Measurements from ENCODE around the gene DOCK9.

DOCK9 gene

DNA sequence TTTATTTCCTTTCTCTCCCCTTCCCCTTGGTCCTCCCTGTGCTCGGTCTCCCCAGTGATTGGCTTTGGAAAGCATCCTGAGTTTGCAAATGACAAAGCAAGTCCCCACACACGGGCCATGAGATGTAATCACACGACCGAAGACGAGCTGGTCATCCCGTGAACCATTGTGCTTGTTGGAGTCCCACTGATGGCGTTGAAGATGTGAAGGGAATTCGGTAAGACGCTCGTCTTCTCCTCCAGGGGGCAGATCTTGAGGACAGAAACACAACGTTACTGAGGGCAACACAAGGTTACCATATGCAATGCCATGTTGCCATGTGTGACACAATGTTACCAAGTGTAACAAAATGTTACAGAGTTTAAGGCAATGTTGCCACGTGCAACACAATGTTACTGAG, 183.4 kb downstream of the DOCK9 start:
- Histone ChIP-seq H3K27ac (no peak overlapping the region), H3K4me3 (no peak overlapping the region)

DNA sequence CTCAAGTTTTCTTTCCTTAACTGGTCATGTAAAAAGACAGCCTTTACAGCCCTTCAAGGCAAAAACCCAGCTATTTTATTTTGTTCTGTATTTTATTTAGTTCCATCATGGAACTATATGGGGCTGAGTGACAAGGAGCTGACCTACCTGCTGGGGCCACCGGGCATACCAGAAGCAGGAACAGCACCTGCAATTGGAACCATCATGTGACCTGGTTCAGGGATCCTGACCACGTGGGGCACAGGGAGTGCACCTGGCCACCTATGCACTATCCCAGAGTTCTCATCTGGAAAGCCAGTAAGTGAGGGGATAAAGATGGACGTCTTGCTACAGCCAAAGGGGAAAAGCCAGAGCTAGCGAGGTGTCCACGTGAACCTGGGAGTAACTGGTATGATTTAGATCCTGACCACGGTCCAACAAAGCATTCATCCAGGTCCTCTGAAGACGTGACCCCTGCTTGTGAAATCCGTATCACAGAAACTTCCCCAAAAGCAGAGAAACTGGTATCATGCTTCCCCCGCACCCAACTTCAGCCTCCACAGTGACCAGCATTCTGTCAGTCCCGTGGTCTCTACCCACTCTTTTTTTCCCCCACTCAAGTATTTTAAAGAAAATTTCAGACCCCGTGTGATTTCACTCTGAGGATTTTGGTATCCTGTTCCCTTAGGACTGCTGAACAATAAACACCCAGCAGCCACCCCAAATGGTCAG, 184.9 kb downstream of the DOCK9 start:
- no peak overlapping the region for H3K4me3 ChIP-seq

DNA sequence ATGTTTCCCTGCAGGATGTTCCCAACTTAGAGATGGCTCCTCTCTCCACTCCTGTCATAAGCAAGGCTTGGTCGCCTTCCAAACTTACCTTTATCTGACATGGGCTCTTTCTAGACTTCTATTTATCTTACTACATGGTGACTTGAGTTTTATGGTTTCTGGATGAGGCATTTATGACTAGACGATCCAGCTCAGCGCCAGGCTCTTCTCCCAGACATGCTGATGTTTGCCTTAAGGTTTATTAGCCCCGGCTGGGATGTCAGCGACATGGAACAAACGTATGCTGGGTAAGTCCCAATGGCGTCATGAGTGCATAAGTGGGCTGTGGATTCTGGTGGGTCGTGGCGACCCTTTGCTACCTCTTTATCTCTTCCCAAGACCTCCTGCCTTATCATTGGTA, 185.5 kb downstream of the DOCK9 start:
- Histone ChIP-seq H3K4me3 (no peak overlapping the region), H3K27ac (no peak overlapping the region)

More for the DNA sequence above, 184.9 kb downstream of the DOCK9 start:
- no peak overlapping the region for H3K27ac ChIP-seq

DNA sequence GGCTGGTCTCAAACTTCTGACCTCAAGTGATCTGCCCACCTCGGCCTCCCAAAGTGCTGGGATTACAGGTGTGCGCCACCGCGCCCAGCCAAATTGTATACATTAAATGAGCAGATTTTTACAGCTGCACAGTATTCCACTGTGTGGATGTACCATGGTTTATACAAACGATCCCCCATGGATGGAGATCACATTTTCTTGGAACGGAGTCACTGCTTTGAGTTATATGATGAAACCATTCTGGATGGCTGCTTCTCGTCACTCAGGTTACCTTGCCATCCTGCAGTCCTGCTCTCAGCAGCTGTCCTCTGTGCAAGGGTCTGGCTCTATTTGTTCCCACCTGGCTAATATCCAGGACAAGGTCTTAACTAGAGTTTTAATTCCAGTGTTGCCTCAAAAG, 186.3 kb downstream of the DOCK9 start:
- no peak overlapping the region for H3K27ac ChIP-seq
- no peak overlapping the region for H3K4me3 ChIP-seq

DNA sequence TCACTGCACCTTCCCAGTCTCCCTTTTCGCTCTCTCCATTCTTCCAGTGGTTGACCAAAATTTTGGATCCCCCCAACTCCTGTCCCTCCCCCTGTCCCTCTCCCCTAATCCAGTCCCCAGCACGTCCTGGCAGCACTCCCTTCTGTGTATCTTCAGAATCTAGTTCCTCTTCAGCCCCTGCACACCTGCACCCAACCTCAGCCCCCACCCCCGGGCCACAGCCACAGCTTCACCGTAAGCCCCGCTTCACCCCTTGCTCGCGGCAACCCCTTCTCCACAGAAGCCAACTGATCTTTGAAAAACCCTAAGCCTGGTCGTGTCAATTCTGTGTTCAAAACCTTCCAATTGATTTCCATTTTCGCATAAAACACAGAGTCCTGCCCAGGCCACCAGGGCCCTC, 189.9 kb downstream of the DOCK9 start:
- no peak overlapping the region for H3K4me3 ChIP-seq
- no peak overlapping the region for H3K27ac ChIP-seq

DNA sequence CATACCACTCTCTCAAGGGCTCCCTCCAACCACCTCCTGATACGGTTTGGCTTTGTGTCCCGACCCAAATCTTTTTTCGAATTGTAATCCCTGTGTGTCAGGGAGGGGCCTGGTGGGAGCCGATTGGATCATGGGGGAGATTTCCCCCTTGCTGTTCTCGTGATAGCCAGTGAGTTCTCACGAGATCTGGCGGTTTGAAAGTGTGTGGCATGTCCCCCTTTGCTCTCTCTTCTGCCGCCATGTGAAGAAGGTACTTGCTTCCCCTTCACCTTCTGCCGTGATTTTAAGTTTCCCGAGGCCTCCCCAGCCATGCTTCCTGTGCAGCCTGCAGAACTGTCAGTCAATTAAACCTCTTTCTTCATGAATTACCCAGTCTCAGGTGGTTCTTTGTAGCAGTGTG, 190.7 kb downstream of the DOCK9 start:
- H3K27ac ChIP-seq: no peak overlapping the region

DNA sequence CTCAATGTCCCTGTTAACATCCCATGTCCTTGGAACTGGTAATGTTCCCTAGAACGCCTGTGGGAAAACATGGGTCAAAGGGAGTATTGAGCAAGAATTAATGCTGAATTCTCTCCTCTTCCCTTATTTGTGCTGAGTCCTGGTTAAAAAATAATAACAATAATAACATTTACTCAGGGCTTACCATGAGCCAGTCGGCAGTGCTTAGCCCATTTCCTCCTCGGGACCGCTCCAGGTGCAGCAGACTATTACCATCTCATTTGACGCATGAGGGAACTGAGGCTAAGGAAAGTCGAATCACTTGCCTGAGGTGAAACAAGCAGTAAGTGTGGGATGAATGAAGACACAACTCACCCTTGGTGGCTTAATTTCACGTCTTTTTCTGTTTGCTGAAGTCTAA, 191.8 kb downstream of the DOCK9 start:
- H3K4me3 ChIP-seq: no peak overlapping the region
- H3K27ac ChIP-seq: no peak overlapping the region

More for the DNA sequence above, 190.7 kb downstream of the DOCK9 start:
- H3K4me3 ChIP-seq: no peak overlapping the region

DNA sequence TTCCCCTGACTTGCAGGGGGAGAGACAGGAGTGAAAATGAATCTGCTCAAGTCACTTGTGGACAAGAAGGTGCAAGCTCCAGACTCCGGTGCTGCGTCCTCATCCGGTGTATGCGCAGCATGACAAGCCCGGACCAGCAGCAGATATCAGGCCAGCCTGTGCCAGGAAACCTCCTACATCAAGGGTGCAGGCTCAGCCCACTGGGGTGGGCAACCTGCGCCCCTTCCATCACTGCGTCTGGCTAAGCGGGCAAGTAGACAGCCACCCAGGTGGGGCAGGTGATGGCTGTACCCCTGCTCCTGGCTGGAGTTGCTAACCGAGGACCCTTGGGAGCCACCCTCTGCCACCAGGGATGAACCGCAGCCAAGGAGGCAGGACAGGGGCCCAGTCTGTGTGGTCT, 192.5 kb downstream of the DOCK9 start:
- H3K27ac ChIP-seq: peak overlapping the region in 3 of 21 experiments; percentile 18 to 32 (median 20)

DNA sequence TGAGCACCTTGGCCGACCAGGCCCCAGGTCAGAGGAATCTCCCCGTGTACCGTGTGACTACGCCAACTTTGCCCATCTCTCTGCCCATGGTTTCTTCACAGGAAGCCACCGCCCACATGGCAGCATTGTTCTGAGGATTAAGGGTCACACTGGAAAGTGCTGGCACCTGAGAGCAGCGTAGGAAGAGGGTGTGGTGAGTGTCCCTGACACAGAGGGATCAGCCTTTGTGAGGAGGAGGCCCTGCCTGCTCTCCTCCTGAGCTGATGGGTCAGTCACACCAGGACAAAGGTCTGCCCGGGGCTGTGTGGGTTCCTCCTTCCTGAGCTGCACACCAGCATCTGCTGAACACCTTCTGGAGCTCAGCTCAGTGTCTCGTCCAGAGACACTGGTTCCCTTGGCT, 193.2 kb downstream of the DOCK9 start:
- Histone ChIP-seq H3K27ac (peak overlapping the region in 10 of 21 experiments; percentile 9 to 82 (median 53)), H3K4me3 (no peak overlapping the region)

More for the DNA sequence above, 192.5 kb downstream of the DOCK9 start:
- no peak overlapping the region for H3K4me3 ChIP-seq

DNA sequence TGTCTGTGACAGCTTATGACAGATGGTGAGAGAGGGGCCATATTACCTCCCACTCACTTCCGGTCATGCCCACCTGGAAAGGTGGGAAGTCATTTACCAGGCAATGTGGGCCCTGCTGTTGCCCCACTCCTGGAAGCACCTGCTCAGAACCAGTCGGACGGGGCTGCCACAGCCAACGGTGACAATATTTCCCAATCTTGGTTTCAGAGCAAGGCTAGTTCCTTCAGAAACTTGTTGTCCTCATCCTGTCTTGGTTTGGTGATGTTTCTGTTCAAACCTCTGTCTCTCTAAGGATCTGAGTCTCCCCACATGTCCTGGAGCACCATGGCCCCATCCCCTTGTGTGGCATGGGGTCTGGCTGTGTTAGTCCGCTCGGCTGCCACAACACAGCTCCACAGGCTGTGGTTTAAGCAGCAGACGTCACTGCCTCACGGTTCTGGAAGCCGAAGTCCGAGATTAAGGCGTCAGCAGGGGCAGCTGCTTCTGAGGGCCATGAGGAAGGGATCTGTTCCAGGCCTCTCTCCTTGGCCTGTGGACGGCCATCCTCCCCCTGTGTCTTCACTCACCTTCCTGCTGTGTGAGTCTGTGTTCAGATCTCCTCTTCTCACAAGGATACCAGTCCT, 193.9 kb downstream of the DOCK9 start:
- no peak overlapping the region for H3K4me3 ChIP-seq
- H3K27ac ChIP-seq: peak overlapping the region in 12 of 21 experiments; percentile 9 to 82 (median 53)

DNA sequence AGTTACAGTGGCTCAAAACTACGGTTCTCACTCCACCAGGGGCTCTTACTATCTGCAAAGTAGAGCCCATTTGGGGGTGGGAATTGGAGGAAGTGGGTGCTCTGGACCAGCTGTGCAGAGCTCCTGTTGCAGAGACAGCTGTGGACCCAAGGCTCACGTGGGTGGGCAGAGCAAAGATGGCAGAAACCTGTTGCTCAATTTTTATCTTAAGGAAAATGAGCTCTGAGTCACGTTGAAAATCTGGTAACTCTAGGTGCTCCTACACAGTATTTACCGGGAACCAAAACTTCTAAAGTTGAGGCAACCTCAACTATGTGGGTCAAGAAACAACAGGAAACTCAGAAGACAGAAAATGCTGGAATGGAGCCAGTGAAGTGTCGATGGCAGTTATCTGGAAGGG, 195.2 kb downstream of the DOCK9 start:
- Histone ChIP-seq H3K4me3 (no peak overlapping the region), H3K27ac (peak overlapping the region in 2 of 21 experiments; percentile 31 to 82)

DNA sequence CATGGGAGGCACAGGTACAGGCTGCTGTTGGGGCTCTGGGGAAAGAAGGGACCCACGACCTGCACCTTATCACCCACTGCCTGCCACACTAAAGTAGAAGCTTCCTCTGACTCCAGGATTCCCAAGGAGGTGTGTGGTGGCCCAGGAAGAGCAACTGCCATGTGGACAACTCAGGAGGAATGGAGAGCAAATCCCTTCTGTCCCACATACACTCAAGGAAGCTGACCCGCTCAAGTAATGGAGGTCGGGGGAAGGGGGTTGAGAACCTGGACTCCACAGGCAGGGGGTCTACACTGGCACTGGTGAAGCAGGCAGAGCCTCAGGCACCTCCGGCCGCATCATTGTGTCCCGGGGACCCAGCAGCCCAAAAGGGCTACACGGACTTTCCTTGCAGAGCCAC, 196.0 kb downstream of the DOCK9 start:
- no peak overlapping the region for H3K27ac ChIP-seq
- no peak overlapping the region for H3K4me3 ChIP-seq

DNA sequence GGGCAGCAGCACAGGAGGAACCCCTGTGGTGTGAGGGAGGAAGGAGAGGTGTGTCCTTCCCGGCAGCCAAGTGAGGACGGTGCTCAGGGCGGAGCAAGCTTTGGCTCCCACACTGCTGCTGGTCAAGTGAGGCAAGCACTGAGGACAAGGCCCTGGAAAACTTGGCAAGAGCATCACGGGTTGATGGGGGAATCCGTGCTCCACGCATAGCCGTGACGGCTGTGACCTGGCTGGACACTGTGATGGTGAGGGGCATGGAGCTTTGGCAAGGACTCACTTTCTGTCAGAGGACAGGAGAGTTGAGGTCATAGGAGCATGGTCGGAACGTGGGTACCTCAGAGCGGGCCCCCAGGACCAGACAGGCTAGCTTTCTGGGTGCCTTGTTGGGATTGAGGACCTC, 196.4 kb downstream of the DOCK9 start:
- no peak overlapping the region for H3K27ac ChIP-seq
- no peak overlapping the region for H3K4me3 ChIP-seq

DNA sequence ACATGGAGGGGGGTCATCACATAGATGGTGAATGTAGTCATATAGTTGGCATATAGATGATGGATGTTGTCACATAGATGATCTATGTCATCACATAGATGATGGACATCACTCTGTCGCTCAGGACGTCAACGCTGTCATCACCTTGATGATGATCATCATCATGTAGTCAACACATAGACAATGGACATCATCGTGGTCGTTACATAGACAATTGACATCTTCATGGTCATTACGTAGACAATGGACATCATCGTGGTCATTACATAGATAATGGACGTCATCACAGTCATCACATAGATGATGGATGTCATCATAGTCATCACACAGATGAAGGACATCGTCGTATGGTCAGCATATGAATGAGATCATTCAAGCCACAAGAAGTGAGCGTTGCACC, 196.8 kb downstream of the DOCK9 start:
- no peak overlapping the region for H3K4me3 ChIP-seq
- H3K27ac ChIP-seq: no peak overlapping the region

DNA sequence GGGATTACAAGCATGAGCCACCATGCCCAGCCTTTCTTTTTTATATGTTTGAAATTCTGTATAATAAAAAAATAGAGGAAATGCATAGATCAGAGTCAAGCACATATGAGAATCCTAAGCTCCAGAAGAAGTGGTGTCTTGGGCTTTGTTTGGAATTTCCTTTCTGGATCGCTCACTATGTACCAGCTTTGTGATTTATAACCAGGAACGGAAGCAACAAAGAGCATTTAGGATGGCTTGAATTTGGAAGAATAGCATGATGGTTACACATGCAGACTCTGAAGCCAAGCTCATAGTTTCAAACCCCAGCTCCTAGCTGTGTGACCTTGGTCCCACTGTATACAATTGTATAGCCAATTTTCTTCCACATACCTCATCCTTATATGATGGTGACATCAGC, 197.4 kb downstream of the DOCK9 start:
- no peak overlapping the region for H3K27ac ChIP-seq

DNA sequence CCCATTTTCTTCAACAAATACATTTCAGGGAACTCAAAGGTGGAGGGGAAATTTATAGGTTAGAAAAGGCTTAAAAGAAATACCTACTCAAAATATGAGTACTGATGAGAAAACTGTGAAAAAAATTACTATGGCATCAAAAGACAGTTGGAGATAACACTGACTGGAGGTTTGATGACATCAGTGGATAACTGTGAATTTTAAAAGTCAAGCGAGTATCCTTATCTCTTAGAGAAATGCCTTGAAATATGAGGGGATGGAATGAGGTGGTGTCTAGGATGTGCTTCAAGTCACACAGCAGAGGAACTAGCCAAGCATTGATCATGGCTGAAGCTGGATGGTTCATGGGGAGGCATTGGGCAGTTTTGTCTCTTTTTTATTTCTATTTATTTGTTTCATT, 198.2 kb downstream of the DOCK9 start:
- no peak overlapping the region for H3K4me3 ChIP-seq
- H3K27ac ChIP-seq: no peak overlapping the region

More for the DNA sequence above, 197.4 kb downstream of the DOCK9 start:
- no peak overlapping the region for H3K4me3 ChIP-seq

DNA sequence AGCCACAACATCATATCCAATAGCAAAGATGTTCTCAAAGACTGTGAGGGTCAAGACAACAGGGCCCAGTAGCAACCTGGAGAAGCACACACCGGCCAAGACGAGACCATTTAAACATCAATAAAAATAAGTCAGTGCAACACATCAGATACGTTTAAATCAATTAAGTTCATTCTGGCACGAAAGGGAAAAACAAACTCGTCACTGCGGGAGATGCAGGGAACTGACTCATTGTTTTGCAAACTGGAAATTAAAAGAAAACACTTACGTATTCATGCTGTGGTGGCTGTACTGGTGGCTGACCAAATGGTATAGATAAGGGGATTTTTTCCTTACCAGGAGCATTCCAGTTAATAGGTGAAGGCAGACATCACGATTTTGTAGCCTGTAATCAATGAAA, 199.1 kb downstream of the DOCK9 start:
- no peak overlapping the region for H3K27ac ChIP-seq
- no peak overlapping the region for H3K4me3 ChIP-seq

DNA sequence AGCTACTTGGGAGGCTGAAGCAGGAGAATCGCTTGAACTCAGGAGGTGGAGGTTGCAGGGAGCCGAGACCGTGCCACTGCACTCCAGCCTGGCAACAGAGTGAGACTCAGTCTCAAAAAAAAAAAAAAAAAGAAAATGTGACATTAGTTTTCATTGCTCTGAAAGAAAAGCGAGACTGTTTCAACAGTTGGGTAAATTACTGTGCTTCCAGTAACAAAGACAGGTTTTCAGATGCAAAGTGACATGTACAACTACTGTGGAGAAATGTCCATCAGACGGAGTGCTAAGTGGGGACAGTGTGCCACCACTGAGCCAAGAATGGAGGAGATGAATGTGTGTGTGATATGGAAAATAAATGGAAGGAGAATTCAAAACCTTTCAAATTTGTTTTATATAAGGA, 201.2 kb downstream of the DOCK9 start:
- Histone ChIP-seq H3K4me3 (no peak overlapping the region), H3K27ac (no peak overlapping the region)

DNA sequence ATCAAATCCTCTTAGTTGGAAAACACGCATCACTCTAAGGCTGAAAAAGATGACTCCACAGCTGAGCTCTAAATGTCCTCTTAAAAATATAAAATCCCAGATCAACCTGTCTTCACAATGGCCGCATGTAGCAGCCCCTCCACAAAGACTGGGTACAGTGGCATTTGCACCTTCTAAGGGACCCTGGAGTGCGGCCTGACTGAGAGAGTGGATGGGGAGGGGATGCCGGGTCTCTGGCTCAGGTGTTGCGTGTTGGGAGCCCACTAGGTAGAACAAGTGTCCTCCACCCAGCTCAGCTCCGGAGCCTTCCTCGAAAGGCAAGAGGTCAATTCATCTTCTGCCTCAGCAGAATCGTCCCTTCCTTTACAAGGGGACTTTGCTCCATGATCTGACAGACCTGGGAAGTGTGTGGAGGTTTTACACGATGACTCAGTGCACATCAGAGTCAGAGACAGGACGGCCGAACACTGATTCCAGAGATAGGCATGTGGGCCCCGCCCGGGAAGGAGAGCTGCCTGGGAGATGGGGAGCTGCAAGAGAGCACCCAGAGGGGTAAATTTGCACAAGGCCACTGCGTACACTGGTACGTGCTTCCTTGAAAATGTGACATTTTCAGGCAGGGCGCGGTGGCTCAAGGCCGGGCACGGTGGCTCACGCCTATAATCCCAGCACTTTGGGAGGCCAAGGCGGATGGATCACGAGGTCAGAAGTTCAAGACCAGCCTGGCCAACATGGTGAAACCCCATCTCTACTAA, 201.8 kb downstream of the DOCK9 start:
- Histone ChIP-seq H3K27ac (no peak overlapping the region), H3K4me3 (no peak overlapping the region)

DNA sequence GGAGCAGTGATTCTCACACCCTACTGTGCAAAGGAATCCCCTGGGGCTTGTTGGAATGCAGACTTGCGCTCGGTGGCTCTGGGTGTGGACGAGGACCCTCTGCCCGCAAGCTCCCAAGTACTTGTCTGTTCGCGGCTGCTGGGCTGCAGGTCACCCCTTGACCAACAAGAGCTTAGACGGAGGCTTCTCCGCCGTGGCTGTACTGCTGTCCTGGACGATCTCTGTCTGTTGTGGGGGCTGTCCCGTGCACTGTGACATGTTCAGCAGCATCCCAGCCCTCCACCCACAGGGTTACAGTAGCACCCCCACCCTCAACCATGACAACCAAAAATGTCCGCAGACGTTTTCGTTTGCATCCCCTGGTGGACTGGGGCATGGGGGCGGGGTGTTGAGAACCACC, 202.5 kb downstream of the DOCK9 start:
- no peak overlapping the region for H3K4me3 ChIP-seq
- H3K27ac ChIP-seq: no peak overlapping the region

DNA sequence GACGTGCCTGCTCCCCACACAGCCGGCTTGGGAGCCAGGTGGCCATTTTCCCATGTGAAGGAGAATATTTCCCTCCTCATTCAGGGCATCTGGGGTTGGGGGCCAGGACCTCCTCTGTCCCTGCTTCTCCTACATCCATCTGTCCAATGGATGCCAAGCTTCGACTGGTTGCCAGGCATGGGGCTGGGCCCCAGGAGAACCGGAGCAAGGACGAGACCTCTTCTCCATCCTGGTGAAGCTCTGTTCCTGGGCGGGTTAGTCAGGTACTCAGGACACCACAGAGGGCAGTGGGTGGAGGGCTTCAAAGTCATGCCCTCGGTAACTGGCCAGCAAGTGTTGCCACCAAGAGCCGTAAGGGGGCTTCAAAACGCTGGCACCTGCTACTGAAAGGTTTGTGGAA, 203.1 kb downstream of the DOCK9 start:
- Histone ChIP-seq H3K4me3 (no peak overlapping the region), H3K27ac (no peak overlapping the region)
